ENCODE results near the gene IQCM.

Gene IQCM

GRCh38 chr4:149718500-149718899 is 97.1 kb downstream of the IQCM start:
- no peak for DNase-seq (ENCODE audit: low read depth)
- no peak for TF ChIP-seq CTCF (IDR thresholded peaks at IDR 0.05; ENCODE audit: control insufficient read depth, extremely low read depth, insufficient read depth)
- H3K4me3 ChIP-seq (ENCODE audit: low read depth, low read length): no peak overlapping the region

- DNase-seq (ENCODE audit: low read depth): no peak
- TF ChIP-seq CTCF (IDR thresholded peaks at IDR 0.05; ENCODE audit: control insufficient read depth, extremely low read depth, insufficient read depth): no peak
- no peak overlapping the region for H3K4me3 ChIP-seq (ENCODE audit: low read depth, low read length)
Measured at GRCh38 chr4:149716728-149717127, 98.9 kb downstream of the IQCM start.

- no peak for DNase-seq (ENCODE audit: low read depth)
- TF ChIP-seq CTCF (IDR thresholded peaks at IDR 0.05; ENCODE audit: control insufficient read depth, extremely low read depth, insufficient read depth): no peak
- H3K4me3 ChIP-seq (ENCODE audit: low read depth, low read length): no peak overlapping the region
Measured at GRCh38 chr4:149715822-149716585, 99.6 kb downstream of the IQCM start.

- no peak for TF ChIP-seq CTCF (IDR thresholded peaks at IDR 0.05; ENCODE audit: control insufficient read depth, extremely low read depth, insufficient read depth)
- H3K4me3 ChIP-seq (ENCODE audit: low read depth, low read length): no peak overlapping the region
- no peak for DNase-seq (ENCODE audit: low read depth)
Measured at GRCh38 chr4:149713031-149713430, 102.6 kb downstream of the IQCM start.

GRCh38 chr4:149711593-149712365 is 103.9 kb downstream of the IQCM start:
- H3K4me3 ChIP-seq (ENCODE audit: low read depth, low read length): no peak overlapping the region
- no peak for DNase-seq (ENCODE audit: low read depth)
- no peak for TF ChIP-seq CTCF (IDR thresholded peaks at IDR 0.05; ENCODE audit: control insufficient read depth, extremely low read depth, insufficient read depth)

GRCh38 chr4:149709640-149710039 is 106.0 kb downstream of the IQCM start:
- H3K4me3 ChIP-seq (ENCODE audit: low read depth, low read length): no peak overlapping the region
- peak; percentile 21 for DNase-seq (ENCODE audit: low read depth)
- TF ChIP-seq CTCF (IDR thresholded peaks at IDR 0.05; ENCODE audit: control insufficient read depth, extremely low read depth, insufficient read depth): no peak
